Hepatocyte (in vitro differentiated cells): ENCODE results near the gene USP17L19.
"Not testable (repeated sequence)": the region's sequence is repeated elsewhere in the genome, so short reads cannot be mapped to it uniquely, and the experiment has no call there.

Experiments
- EZH2 ChIP-seq: fragments of 200-600 bp; sonication (generic); IDR thresholded peaks from 2 replicates; pipeline ENCODE4 v1.6.1; 2016; ENCODE audit warnings: antibody characterized with exemption, mild to moderate bottlenecking, borderline replicate concordance
- EZH2phosphoT487 ChIP-seq: fragments of 200-600 bp; sonication (generic); IDR thresholded peaks from one replicate; pipeline ENCODE4 v1.6.1; 2018; ENCODE audit warnings: antibody characterized with exemption, mild to moderate bottlenecking, low read depth, moderate library complexity; ENCODE audit not compliant: unreplicated experiment, severe bottlenecking
- TF ChIP-seq, protein P1 (sequence below): fragments of 200-600 bp; sonication (generic); IDR thresholded peaks from 2 replicates; pipeline ENCODE4 v1.5.1; 2016; ENCODE audit warnings: antibody characterized with exemption, mild to moderate bottlenecking; ENCODE audit not compliant: poor library complexity

DNA sequence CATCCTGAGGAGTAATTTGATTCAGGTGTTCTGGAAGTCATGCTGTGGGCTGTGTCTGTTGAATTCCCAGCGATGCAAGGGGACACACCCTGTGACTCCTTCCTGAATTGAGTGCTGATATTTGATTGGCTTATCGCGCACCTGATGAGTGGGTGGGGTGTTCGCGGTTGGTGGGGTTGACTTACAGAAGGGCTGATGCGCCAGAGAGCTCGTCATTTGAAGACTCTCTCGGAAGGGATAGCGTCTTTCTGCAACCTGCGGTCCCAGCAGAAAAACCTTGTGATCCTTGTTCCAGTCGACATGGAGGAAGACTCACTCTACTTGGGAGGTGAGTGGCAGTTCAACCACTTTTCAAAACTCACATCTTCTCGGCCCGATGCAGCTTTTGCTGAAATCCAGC is at the start of gene USP17L19:
- TF ChIP-seq, protein P1, sequence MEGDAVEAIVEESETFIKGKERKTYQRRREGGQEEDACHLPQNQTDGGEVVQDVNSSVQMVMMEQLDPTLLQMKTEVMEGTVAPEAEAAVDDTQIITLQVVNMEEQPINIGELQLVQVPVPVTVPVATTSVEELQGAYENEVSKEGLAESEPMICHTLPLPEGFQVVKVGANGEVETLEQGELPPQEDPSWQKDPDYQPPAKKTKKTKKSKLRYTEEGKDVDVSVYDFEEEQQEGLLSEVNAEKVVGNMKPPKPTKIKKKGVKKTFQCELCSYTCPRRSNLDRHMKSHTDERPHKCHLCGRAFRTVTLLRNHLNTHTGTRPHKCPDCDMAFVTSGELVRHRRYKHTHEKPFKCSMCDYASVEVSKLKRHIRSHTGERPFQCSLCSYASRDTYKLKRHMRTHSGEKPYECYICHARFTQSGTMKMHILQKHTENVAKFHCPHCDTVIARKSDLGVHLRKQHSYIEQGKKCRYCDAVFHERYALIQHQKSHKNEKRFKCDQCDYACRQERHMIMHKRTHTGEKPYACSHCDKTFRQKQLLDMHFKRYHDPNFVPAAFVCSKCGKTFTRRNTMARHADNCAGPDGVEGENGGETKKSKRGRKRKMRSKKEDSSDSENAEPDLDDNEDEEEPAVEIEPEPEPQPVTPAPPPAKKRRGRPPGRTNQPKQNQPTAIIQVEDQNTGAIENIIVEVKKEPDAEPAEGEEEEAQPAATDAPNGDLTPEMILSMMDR: not testable (repeated sequence)
- not testable (repeated sequence) for TF ChIP-seq EZH2phosphoT487, EZH2
